SJSA1 (cell line): ENCODE measurements around the gene SLC4A1. TPM values are rescaled to one million over a fixed set of nuclear protein-coding genes. Genes with fewer than 3 reads are reported as not detected.

Source experiments
- DNase-seq, 2 experiments: peaks; one replicate each; pipeline ENCODE4 v3.0.0-alpha.2; 2015 to 2020; ENCODE audit warnings: low spot score in 2 of 2, low read depth in 1 of 2
- H3K27ac ChIP-seq: fragments of 250-450 bp; sonication (Bioruptor Pico); 2 replicates; pipeline ENCODE4 v1.5.1; 2020; ENCODE audit warnings: mild to moderate bottlenecking, moderate library complexity
- H3K27me3 ChIP-seq: fragments of 250-450 bp; sonication (Bioruptor Pico); replicated peaks from 2 replicates; pipeline ENCODE4 v1.5.1; 2020; ENCODE audit warnings: mild to moderate bottlenecking, moderate library complexity
- H3K36me3 ChIP-seq: fragments of 250-450 bp; sonication (Bioruptor Pico); 2 replicates; pipeline ENCODE4 v1.5.1; 2020; ENCODE audit warnings: mild to moderate bottlenecking
- H3K4me1 ChIP-seq: fragments of 250-450 bp; sonication (Bioruptor Pico); replicated peaks from 2 replicates; pipeline ENCODE4 v1.6.1; 2021; ENCODE audit warnings: mild to moderate bottlenecking
- H3K4me3 ChIP-seq: fragments of 250-450 bp; sonication (Bioruptor Pico); 2 replicates; pipeline ENCODE4 v1.5.1; 2020; ENCODE audit warnings: mild to moderate bottlenecking
- H3K9me3 ChIP-seq: fragments of 250-450 bp; sonication (Bioruptor Pico); replicated peaks from 2 replicates; pipeline ENCODE4 v1.5.1; 2020; ENCODE audit warnings: mild to moderate bottlenecking
- total RNA-seq: library from RNA; depleted of rRNA; stranded (reverse); fragments of >200 nt; shearing (Covaris generic); gene quantifications from 2 replicates; pipeline ENCODE4 v1.2.3, GENCODE V29; 2014

Gene SLC4A1
- total RNA-seq, 1 experiment from 2014 or later, result not detected

DNA sequence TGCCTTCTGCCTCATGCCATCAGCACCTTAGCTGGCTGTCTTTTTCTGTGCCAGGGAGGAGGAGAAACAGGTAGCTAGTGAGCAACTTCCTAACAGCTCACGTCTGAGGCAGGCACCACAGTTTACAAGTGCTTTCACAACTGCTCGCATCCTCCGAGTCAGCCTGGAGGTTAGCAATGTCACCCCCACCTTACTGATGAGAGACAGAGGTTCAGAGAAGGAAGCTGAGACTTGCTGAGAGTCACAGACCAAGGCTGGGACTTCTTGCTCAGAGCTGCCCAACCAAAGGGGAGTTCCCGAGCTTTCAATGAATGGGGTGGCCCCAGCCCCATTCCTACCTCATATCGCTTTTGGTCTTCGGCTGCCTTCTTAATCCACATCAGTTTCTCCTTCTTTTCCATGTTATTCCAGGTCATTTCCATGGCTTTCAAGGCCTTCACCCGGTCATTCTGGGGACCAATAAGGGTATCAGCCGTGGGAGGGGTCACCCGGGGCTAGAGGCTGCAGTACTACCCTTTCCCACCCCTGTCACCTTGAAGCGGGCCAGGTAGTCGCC lies 58.1 kb downstream of the SLC4A1 start:
- Histone ChIP-seq H3K27me3 (no peaks in the 10 kb centered on the region), H3K9me3 (no peaks in the 10 kb centered on the region), H3K27ac (no peak overlapping the region), H3K4me3 (no peak overlapping the region), H3K4me1 (peaks cover 19% of the 10 kb centered on the region), H3K36me3 (peaks cover 80% of the 10 kb centered on the region)
- DNase-seq, result no peak

DNA sequence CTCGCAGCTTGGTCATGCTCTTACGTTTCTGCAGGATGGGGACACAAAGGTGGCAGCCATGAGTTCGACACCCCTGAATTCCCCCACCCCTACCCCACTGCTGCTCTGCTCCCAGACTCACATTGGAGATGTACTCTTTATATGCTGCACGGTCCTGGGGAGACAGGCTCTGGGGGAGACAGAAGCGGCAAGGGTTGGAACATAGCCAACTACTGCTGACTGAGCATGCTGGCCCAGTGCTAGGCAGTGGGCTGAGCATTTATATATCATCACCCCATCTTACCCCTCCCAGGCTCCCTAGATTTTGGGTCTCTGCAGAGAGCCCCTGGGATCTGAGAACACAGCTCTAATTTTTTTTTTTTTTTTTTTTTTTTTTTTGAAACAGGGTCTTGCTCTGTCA lies 60.2 kb downstream of the SLC4A1 start:
- Histone ChIP-seq H3K27me3 (no peaks in the 10 kb centered on the region), H3K4me1 (peaks cover 30% of the 10 kb centered on the region), H3K9me3 (no peaks in the 10 kb centered on the region), H3K36me3 (peaks cover 59% of the 10 kb centered on the region), H3K4me3 (no peak overlapping the region), H3K27ac (no peak overlapping the region)
- DNase-seq, result no peak

DNA sequence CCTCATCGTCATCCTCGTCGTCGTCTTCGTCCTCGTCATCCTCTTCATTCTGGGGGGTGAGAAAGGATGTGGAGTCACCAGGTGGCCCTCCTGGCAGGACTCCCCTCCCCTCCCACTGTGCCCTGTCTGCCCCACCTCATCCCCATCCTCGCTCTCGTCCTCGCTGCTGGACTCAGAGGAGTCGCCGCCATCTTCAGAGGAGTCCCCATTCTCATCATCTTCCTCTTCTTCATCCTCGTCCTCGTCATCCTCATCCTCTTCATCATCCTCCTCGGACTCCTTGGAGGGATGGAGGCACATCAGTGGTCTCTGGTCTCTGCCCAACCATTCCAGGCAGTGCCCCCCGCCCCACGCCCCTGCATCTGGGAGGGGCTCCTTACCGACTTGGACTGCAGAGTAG lies 60.6 kb downstream of the SLC4A1 start:
- H3K4me3 ChIP-seq, result no peak overlapping the region
- no peaks in the 10 kb centered on the region for H3K27me3 ChIP-seq
- H3K9me3 ChIP-seq, result no peaks in the 10 kb centered on the region
- H3K4me1 ChIP-seq, result peaks cover 30% of the 10 kb centered on the region
- no peak for DNase-seq
- peaks cover 56% of the 10 kb centered on the region for H3K36me3 ChIP-seq
- no peak overlapping the region for H3K27ac ChIP-seq

DNA sequence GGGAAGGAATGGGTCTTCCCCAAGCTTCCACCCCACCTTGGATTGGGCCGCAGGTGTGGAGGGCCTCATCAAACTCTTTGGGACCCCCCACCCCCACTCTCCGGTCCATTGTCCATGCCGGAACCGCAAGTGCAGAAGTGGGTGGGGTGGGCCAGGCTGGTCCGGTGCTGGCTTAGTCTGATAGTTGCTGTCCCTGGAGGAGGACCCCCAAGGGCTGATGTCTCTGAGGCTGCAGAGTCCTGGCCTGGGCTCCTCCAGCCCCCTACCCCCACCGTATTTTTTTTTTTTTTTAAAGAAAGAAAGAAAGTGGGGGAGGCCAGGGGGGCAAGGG lies 61.1 kb downstream of the SLC4A1 start:
- H3K4me3 ChIP-seq, result no peak overlapping the region
- peaks cover 56% of the 10 kb centered on the region for H3K36me3 ChIP-seq
- no peak overlapping the region for H3K27ac ChIP-seq
- H3K4me1 ChIP-seq, result peaks cover 30% of the 10 kb centered on the region
- no peak for DNase-seq
- no peaks in the 10 kb centered on the region for H3K27me3 ChIP-seq
- no peaks in the 10 kb centered on the region for H3K9me3 ChIP-seq

DNA sequence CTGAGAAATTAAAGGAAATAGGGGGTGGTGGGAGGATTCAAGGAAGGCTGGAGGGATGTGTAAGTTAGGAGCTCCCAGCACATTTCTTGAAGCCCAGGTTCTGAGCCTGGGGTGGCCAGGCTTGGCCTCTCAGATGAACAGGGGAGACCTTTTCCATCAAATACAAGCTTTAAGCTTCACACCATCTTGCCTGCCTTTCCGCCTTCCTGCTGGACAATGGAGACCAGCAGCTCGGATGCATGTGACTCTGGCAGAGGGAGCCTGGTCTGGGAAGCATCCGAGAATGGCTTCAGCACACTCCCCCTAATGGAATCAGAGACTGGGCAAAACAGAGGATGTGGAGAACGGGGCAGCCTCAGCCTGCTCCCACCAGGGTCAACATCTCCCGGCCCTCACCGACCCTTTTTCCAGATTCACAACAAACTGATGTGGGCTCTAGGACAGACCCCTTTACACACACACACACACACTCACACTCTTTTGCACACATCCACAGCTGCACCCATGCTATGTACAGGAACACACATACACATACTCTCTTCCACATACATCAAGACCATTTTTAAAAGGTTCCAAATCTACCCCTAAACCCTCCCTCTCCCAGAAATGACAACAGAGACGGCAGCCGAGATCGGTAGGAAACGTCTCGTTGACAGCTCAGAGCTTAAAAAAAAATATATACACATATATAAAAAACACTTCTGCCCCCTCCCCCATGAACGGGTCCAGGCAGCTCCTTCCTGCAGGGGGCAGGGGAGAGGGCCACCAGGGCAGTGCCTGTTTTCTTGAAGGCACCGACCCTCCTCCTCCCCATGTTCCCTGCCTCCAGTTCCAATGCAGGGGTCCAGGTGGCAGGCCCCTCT lies 61.7 kb downstream of the SLC4A1 start:
- no peak overlapping the region for H3K4me3 ChIP-seq
- peaks cover 50% of the 10 kb centered on the region for H3K36me3 ChIP-seq
- no peaks in the 10 kb centered on the region for H3K27me3 ChIP-seq
- DNase-seq, result no peak
- H3K27ac ChIP-seq, result no peak overlapping the region
- peaks cover 30% of the 10 kb centered on the region for H3K4me1 ChIP-seq
- no peaks in the 10 kb centered on the region for H3K9me3 ChIP-seq

DNA sequence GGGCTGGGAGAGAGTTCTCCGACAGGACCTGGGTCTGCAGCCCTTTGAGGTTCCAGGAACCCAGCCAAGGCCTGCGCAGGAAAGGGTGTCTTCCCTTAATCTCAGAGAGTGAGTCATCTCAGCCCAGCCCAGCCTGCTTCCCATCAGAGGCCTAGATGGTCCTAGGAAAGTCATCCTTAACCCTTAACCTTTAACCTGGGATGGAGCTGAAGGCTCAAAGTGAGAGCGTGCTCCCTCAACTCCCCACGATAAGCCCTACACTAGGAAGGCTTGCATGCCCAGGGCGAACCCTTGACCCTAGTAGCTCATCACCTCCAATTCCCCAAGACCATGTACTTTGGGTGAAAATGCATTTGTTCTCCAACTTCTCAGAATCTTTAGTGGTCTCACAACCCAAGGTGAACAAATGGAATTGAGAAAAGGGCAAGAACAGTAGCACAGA lies 63.5 kb downstream of the SLC4A1 start:
- no peak for DNase-seq
- Histone ChIP-seq H3K27ac (no peak overlapping the region), H3K4me1 (peaks cover 26% of the 10 kb centered on the region)

DNA sequence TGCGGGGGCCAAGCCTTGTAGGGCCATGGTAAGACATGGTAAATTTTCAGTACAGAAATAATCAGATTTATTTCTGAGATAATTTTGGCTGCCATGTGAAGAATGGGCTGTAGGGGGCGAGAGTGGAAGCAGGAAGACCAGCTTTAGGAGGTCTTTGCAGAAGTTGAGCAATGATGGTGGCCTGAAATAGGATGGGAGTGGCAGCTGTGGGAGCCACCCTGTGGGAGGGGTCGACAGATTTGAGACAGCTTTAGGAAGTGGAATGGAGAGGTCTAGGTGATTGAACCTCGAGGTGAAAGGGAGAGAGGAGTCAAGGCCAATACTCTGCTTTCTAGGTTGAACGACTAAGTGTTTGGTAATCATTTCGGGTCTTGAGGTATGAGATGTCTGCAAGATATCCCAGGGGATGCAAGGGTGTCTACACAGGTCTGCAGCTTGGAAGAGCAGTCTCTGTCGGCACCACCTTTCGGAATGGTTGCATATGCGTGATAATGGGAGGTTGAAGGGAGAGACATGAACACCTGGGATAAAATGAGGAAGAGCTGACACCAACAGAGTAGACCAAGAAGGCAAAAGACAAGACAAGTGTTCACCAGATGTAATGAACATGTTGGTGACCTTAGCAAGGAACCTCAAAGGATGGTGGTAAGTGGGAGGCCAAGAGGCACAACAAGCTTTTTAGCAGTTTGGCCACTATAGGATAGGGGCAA lies 64.0 kb downstream of the SLC4A1 start:
- Histone ChIP-seq H3K27ac (no peak overlapping the region), H3K36me3 (peaks cover 29% of the 10 kb centered on the region), H3K4me1 (peaks cover 26% of the 10 kb centered on the region), H3K27me3 (no peaks in the 10 kb centered on the region), H3K9me3 (no peaks in the 10 kb centered on the region), H3K4me3 (no peak overlapping the region)
- DNase-seq, result peak in 1 of 2 experiments; percentile 44

More for the DNA sequence above, 63.5 kb downstream of the SLC4A1 start:
- Histone ChIP-seq H3K27me3 (no peaks in the 10 kb centered on the region), H3K4me3 (no peak overlapping the region), H3K9me3 (no peaks in the 10 kb centered on the region), H3K36me3 (peaks cover 33% of the 10 kb centered on the region)

DNA sequence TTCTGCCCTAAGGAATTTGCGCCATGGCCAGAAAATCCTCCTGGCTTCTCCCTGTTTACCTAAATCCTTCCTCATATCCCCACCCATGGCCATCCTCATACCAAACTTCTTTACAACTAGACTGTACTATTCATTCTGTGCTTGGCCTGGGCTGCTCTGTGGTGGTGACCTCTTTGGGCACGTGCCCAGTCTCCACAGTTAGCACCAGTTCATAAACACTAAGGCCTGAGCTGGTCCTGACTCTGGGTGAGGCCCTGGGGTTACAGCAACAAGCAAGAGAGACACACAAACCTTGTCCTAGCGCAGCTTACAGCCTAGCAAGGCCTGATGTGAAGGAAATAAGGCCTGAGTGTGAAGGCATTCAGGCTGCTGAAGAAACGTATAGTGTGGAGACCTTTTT lies 65.2 kb downstream of the SLC4A1 start:
- H3K36me3 ChIP-seq, result peaks cover 25% of the 10 kb centered on the region
- no peaks in the 10 kb centered on the region for H3K9me3 ChIP-seq
- peaks cover 25% of the 10 kb centered on the region for H3K4me1 ChIP-seq
- no peak for DNase-seq
- no peaks in the 10 kb centered on the region for H3K27me3 ChIP-seq
- no peak overlapping the region for H3K4me3 ChIP-seq
- H3K27ac ChIP-seq, result no peak overlapping the region

DNA sequence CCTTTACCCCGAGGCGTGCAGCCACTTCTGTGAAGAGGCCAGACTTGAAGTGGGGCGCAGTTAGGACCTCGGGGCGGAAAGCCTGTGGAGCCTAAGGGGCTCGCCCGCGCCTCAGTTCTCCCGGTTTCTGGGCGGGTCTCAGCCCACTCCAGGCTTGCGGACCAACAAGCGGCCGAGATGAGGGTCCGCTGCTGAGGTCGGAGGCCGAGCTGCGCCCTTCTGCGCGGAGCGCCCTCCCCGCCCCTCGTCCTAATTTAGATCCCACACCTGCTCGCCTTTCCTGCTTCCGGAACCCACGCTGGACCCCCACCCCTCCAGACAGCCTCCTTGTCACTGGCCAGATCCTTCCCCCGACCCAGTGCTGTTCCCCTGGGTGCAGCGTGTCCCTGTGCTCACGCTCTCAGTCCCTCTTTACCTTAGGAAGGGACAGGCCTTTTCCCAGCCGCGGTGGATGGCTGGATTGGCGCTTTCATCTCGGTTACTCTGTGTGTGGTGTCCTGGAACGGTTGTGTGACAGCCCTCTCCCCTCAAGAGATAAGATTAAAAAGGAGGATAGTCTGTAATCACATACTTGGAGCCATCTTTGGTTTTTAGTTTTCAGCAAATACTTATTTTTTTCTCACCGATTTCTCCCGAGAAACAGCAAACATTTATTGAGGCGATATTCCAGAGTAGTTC lies 67.3 kb downstream of the SLC4A1 start:
- Histone ChIP-seq H3K4me1 (peaks cover 26% of the 10 kb centered on the region), H3K27me3 (no peaks in the 10 kb centered on the region), H3K4me3 (peak overlapping the region; percentile 93), H3K27ac (peak overlapping the region; percentile 74), H3K36me3 (peaks cover 26% of the 10 kb centered on the region), H3K9me3 (no peaks in the 10 kb centered on the region)
- no peak for DNase-seq

DNA sequence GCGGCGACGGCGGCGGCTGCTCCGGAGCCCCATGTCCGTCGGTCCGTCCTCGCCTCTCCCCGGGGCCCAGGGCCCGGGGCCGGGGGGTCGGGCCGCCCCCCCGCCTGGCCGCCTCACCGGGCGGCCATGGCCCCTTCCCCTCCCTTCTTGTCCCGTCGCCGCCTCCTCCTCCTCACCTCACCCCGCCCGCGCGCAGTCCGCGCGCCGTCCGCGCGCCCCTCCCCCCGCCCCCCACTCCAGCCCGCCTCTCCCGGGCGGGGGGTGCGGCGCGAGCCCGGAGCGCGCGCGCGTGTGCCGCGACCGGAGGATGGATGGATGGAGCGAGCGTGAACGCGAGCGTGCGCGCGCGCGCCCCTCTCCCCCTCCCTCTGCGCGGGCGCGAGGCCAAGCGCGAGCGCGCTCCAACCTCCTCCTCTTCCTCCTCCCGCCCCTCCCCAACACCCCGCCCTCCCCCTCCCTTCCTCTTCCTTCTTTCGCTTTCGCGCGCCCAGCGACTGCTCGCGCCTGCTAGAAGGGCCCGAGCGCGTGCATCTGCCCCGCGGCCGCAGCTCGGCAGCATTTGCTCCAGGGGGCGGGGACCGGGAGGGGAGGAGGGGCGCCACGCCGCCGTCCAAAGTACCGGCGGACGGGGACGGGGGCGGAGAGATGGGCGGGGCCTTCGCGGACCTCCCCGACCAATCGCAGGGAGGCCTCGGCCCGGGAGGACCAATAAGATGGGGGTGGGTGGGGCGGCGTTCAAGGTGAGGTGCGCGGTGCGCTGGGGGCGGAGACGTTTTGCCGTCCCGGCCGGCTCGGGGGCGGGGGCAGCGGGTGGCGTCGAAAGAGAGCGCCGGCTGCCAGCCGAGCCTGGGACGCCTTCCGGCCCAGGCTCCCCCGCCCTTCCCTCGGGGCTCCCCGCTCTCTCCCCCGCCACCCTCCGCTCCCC lies 68.1 kb downstream of the SLC4A1 start, which contains the start of gene ATXN7L3:
ATXN7L3 (minus strand) TSS at position 332 of the 925 bp plus-strand sequence. CDS start 1,814 bp downstream, outside the sequence.
- H3K27me3 ChIP-seq, result no peaks in the 10 kb centered on the region
- H3K36me3 ChIP-seq, result peaks cover 34% of the 10 kb centered on the region
- H3K4me3 ChIP-seq, result peak within 1 kb of the TSS; percentile 93
- H3K4me1 ChIP-seq, result peaks cover 26% of the 10 kb centered on the region
- peak within 1 kb of the TSS; percentile 87 for H3K27ac ChIP-seq
- DNase-seq, result peak; percentile 96 to 100
- H3K9me3 ChIP-seq, result no peaks in the 10 kb centered on the region

DNA sequence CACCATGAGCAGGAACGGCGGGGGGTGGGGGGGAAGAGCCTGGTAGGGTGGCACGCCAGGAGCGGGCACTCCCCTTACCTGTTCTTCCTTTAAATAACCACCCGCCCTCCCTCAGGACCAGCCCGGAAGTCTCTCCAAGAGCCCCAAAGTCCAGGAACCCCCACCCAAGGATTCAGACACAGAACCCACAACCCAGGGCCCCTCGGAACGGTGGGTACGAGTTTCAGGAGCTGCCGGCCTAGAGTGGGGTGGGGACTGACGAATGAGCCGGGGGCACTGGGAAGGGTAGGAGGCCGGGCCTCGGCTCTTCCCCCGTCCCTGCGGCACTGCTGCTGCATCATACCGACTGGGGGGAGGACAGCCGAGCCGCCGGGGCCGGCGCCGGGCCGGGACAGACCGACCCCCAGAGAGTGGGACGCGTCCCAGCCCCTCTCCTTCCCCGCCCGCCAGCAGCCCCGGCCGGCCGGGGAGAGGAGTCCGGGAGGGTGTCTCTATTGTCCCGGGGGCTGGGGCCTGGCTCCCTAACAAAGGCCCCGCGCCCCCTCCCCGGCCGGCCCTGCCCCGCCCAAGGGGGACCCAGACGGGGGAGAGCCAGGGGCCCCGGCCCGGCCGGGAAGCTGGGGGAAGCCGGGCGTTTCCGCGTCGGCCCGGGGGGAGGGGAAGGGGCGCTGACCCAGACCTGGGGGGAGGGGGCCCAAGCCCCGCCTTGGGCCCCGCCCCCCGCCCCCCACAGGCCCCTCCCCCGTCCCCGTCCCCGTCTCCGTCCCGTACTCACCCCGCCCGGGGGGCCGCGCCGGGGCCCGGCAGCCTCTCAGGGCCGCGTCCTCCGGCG lies 69.0 kb downstream of the SLC4A1 start:
- H3K9me3 ChIP-seq, result no peaks in the 10 kb centered on the region
- peaks cover 19% of the 10 kb centered on the region for H3K4me1 ChIP-seq
- peak overlapping the region; percentile 87 for H3K27ac ChIP-seq
- H3K4me3 ChIP-seq, result peak overlapping the region; percentile 93
- peaks cover 43% of the 10 kb centered on the region for H3K36me3 ChIP-seq
- DNase-seq, result peak; percentile 64 to 70
- H3K27me3 ChIP-seq, result no peaks in the 10 kb centered on the region
